ENCODE results near the gene FOXO6.
A peak's percentile ranks its signal among the peaks of the same experiment; 100 is the strongest.

FOXO6 gene

DNA sequence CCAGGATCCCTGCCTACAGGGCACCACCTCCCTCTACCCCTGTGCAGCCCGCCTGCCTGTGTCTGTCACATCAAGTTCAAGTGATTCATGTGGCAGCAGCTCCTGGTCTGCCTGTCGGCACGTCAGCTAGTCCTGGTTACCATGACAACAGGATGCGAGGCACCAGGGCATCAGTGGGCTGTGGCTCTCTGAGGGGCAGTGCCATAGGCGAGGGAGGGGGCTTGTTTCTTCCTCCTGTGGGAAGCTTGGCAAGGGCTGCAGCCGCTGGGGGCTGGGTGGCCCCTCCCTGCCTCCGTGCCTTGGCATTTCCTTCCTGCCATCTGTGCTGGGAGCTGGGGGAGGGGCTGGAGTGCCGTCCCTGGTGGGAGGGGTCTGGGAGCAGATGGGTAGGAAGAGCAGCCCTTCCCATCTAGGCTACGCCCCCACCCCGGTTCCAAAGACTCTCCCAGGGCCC lies 43.1 kb downstream of the FOXO6 start:
- no peak for DNase-seq (ENCODE audit: low read depth in 2 of 2)

DNA sequence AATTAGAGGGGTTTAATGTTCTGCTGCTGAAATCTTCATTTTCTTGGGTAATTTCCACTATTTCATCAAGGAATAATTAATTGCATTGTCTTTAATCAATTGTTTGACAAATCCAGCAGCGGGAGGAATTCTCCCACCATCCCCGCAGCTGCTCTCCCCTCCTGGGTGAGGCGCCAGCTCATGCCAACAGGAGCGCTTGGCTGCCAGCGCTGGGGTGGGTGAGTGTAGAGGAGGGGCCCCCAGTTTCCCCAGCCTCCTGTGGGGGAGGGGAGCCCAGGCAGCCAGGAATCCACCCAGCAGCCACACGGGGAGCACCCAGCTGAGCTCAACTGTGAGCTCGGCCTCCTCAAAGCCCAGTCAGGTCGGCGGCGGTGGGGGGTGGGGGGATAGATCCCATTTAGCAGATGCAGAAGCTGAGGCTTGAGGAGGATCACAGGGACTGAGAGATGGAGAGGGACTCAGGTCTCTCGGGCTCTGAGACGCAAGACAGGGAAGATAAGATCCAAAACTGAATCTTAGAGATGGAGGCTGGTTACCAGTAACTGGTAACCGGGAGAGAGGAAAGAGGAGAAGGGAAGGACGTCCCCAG lies 46.5 kb downstream of the FOXO6 start:
- DNase-seq (ENCODE audit: low read depth in 2 of 2), result no peak

DNA sequence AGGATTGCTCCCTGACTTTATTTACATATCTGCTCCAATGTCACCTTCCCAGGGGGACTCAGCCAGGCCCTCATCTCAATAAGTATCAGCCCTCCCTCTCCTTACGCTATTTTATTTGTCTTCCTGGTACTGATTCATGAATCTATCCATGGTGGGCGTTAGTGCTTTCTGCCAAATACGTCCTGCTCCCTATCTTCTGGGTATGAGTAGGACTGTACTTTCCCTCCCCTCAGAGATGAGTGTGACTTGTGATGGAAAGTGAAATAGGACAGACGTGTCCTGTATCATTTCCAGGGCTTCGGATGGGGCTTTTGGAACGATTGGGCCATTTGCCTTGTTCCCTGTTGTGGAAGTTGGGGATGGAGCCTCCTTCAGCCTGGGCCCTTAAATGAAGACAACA lies 47.5 kb downstream of the FOXO6 start:
- DNase-seq (ENCODE audit: low read depth in 2 of 2), result no peak

DNA sequence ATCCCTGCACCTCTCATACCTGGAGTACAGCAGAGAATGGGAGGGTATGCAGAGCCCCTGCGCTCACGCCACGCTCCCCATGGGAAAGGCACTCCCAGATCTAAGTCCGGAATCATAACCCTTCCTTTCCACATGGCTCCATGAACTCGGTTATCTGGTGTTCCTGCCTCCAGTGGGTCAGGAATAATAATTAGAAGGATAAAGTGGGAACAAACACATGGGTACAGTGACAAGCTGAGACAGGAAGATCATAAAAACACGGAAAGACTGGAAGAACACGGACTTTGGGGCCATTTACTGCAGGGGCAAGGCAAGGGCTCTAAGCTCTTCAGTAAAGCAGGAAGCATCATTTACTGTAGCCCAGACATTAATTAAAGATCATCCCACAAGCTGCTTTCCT lies 48.6 kb downstream of the FOXO6 start:
- no peak for DNase-seq (ENCODE audit: low read depth in 2 of 2)

DNA sequence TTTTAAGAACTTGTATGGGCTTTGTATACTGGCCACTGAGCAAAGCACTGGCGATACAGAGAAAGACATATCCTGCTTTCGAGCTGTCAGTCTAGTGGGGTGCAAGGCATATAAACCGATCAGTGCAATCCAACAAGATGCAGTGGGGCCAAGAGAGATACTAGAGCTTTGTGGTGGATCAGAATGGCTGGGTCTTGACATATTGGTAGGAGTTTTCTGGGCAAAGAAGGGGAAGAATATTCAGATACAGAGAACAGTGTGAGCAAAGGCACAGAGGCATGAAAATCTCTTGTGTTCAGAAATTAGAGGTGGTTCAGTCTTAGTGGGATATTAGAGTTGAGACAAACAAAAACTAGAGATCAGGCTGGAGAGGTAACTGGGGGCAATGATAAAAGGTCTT lies 49.2 kb downstream of the FOXO6 start:
- no peak for DNase-seq (ENCODE audit: low read depth in 2 of 2)

DNA sequence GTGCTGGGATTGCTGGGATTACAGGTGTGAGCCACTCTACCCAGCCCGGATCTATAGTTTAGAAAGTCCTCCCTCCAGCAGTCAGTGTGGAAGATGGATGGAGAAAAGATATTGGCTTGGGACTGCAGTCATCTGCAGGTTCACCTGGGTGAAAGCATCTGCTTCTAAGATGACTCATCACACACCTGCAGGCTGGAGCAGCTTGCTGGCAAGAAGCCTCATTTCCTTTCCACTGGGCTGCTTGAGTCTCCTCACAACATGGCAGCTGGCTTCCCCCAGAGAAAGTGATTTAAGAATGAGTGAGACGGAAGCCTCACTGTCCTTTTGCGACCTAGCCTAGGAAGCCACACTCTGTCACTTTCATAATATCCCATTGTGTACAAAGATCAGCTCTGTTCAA lies 50.0 kb downstream of the FOXO6 start:
- DNase-seq (ENCODE audit: low read depth in 2 of 2), result no peak

DNA sequence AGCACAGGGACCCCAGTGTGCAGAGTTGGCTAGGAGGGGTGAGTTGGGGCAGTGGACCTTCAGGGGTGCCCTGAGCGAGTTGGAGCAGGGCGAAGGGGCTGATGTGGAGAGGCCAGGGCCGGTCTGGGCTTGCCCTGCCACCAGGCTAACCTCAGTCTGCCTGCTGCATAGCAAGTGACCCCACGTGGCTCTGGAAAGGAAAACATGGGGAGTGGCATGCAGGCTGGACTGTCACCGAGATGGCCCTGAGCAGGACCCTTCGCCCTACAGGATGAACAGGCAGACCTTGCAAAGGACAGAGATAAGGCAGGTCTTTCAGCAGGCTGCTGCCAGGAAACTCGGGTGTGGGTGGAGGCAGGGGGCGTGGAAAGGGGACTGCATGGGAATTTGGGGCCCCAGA lies 51.5 kb downstream of the FOXO6 start:
- no peak for DNase-seq (ENCODE audit: low read depth in 2 of 2)

DNA sequence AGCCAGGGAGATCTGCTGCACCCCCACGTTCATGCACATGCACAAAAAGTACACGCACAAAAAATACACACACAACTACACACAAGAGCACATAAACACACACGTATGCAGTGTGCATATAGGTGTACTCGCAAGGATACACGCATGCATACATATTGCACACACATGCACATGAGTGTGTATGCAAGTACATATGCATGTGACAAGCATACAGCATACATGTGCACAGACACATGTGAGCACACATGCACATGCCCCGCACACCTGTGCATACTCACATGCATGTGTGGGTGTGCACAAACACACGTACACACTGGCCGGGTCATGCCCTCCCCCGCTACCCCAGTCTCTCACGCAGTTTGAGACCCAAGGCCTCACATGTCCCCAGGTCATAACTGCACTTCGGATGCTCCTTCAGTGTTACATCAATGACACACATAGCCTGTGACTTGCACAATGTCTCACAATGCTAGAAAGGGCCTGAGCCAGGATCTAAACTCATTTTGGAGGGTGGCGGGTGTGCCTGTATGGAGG lies 52.6 kb downstream of the FOXO6 start:
- no peak for DNase-seq (ENCODE audit: low read depth in 2 of 2)

DNA sequence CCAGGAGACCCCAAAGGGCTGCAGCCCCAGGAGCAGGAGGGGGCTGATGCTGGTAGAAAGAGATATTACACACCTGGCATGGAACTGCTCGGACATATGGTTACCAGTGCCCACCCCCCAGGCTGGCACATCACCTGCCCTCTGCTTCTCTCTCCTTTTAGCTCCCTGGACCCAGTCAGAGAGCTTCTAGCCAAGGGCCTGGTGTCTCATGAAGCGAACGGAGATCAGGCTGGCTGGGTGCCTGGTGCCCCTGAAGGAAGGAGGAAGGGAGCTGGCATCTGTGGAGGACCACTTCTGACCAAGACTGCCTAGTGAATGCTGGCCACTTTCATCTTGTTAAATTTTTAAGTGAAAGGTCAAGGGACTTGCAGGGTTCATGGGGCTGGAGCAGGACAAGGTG lies 53.1 kb downstream of the FOXO6 start:
- no peak for DNase-seq (ENCODE audit: low read depth in 2 of 2)

DNA sequence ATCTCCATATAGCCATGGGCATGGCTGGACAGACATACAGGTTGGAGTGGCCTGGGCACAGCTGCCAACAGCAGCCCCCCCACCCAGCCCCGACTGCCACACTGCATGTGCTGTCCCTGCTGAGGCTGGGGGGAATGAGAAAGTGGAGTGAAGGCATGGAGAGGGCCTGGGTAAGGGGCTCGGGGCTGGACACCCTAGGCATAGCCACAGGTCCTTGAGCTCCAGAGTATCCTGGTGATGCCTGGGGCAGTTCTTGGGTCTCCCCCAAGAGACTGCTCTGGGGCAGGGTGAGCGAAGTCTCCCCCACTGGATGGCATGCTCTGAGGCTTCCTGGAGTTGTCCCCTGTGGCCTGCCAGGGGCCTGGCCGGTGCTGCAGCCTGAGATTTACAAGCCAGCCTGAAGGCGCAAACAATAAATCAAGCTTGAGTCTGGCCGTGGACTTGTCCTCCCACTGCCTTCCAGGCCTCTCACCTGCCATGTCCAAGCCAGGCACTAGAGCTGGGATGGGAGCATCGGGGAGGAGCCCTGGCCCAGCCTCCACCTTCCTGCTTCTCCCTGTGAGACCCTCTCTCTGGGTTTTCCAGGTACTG lies 53.6 kb downstream of the FOXO6 start:
- no peak for DNase-seq (ENCODE audit: low read depth in 2 of 2)

DNA sequence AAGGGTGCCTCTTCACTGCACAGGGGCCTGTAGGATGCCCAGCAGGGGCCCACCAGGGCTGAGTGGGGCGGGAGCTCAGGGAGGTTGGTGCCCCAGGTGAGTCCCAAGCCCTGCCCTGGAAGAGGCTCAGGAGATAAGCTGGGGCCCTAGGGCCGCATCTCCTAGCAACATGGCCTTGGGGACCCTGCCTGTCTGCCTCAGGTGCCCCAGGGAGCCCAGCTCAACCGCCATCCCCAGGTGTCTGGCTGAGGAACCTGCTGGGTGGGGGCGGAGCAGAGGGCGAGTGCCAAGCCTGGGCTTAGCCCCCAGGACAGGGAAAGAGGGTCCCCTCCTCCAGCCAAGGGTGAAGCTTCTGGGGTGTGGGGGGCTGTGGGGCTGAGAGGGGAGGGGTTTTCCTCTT lies 54.8 kb downstream of the FOXO6 start:
- no peak for DNase-seq (ENCODE audit: low read depth in 2 of 2)

DNA sequence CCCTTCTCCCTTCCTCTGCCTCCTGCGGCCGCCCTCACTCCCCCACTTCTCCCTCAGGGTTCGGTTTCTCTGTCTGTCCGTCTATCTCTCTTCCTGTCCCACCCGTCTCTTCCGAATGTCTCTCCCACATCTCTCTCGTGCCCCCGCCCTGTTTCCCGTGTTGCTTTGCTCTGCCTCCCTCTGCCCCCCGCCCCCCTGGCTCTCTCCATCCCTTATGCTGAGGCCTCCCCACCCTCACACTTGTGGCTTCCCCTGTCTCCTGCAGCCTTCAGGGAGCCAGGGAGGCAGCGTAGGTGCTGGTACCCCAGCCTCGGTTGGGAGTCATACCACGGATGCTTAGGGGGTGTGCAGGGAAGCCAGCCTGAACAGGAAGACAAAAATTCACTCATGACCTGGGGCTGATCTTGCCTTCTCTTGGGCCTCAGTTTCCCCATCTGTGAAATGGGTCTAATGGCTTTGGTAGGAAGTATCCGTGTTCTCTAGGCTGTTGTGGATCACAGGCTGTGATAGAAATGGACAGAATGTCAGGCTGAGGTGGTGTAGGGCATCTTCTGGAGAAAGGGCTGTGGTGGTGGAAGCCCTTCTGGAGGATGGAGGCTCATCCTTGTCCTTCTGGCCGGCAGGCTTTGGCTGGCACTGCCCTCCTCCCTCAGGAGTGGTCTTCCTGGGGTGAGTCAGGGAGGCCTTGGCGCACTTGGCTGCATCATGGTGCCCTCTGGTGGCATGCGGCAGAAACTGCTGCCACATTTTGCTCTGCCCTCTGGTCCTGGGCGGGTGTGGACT lies 55.5 kb downstream of the FOXO6 start:
- DNase-seq (ENCODE audit: low read depth in 2 of 2), result peak; percentile 30 to 40

DNA sequence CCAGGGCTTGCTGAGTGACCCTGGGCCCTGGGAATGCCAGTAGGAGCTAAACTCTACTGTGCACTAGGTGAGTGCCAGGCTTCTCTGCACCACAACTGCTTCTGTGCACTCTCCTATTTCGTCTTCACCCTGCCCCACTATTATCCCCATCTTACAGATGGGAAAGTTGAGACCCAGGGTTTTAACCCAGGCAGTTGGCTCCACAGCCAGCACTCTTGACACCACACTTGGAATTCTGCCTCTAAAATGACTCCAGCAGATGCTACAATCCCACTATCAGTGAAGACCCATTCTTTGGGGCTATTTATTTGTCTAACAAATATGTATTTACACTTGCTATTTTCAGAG lies 56.1 kb downstream of the FOXO6 start:
- no peak for DNase-seq (ENCODE audit: low read depth in 2 of 2)

DNA sequence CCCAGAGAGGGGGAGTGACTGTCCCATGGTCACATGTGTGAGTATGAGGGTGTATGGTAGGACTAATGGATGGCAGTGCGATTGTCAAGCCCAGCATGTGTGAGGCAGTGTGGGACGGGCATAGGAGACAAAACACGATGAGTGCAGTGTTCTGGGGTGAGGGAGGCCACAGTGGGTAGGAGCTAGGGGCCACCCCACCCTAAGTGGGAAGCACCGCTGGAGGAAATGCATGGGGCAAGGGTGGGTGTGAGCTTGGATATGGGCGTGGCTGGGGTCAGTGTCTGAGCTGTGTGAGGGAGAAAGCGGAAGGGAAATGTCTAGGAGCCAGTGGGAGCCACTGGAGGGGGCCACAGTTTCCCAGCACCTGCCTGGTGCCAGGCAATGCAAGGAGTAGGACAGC lies 56.5 kb downstream of the FOXO6 start:
- no peak for DNase-seq (ENCODE audit: low read depth in 2 of 2)

DNA sequence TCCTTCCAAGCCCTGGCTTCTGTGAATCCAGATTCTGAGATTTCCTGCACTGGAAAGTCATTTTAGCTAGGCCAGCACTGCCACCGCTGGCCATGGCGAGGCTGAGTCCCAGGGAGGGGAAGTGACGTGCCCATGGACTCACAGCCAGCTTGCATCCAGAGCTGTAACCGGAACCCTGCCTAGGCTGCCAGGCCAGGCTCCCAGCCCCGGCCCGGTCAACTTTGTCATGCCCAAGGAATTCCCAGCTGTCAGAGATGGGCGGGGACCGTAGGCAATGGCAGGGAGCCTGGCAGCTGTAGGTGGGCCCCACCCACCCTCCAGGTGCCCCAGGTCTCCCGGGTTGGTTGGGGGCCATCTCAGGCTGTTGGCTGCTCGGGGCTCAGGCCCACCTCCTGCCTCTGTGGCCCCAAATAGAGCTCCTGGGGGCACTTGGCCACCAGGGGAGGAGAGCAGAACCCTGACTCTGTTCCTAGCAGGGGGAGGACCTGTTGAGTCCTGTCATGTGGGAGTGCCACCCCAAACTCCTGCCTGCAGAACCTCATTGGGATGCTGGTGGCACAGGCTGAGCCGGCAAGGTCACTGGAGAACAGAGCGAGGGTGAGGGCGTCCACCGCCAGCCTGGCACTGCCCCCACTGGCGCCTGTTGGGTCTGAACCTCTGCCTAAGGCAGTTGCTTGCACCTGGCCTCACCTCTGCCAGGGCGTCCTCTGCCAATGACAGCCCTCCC lies 57.8 kb downstream of the FOXO6 start:
- DNase-seq (ENCODE audit: low read depth in 2 of 2), result no peak

DNA sequence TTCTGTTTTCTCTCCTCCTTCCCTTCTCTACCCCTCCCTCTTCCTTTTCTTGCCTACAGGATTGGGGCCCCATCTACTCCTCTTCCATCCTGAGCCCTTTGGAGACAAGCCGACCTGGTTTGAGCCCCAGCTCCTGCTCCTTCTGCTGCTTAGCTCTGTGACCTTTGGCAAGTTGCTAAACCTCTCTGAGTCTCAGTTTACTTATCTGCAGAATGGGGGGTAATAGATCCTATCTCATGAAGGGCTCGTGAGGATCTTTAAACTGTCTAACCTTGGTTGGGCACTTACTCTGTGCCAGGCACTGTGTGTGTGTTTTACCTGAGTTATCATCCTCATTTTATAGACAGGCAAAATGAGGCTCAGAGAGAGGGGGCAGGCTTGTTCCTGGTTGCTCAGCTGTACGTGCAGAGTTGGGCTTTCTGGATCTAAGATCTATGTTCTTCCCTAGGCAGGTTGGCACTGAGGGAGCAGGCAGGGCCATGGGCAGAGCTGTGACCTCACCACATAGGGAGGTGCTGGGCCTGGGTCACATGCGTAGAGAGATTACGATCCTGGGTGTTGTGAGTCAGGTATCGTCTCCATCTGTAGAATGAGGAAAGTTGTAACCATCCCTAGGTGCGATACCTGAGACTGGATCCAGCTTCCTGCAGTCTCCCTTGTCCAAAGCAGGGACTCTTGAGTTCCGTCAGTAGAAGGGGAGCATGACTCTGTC lies 58.5 kb downstream of the FOXO6 start:
- no peak for DNase-seq (ENCODE audit: low read depth in 2 of 2)

DNA sequence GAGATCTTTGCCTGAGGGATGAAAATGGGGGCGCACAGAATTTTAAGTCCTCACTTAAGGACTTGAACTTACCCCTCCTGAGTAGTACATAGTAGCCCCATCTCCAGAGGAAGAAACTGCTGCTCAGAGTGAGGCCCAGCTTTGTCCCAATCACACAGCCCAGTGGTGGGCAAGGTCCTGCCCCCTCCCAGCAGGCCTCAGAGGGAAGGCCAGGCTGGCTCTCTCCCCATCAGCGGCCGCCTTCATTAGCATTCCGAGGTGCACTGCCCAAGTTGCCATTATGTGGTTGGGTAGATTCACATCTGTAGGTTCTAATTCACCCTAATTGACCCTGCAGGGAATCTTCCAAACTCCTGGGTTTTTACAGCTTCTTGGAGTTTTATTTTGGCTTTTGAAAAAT lies 59.1 kb downstream of the FOXO6 start:
- DNase-seq (ENCODE audit: low read depth in 2 of 2), result no peak

DNA sequence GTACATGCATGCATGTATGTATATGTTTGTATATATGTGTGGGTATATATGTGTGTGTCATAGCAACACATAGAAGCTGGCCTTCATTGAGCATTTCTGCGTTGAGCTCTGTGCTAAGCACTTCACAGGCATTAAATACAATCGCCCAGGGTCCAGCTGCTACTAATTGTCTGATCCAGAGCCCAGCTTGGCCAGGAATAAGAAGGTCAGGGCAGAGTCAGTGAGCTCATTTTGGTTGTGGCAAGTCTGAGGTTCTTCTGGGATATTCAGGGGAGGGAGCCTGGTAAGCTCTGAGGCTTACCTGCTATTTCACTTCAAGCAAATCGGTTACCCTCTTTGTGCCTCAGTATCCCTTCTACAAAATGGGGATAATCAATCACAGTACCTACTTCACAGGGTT lies 59.6 kb downstream of the FOXO6 start:
- DNase-seq (ENCODE audit: low read depth in 2 of 2), result no peak

DNA sequence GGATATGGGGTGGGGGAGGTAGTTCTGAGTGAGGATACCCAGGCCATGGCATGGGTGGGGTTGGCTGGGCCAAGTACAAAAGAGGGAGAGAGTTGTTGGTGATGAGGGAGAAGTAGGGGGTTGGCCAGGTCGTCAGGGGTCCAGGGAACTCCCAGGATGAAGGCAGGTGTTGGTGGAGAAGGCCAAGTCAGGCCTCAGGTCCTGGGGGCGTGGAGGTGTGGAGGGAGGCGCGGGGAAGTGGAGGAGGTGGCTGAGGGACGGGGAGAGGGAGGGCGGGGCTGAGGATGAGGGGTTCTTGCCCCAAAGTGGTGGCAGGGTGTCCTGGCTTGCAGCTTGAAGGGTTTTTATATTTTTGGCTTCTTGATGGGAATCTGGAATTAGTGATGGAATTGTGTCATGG lies 61.1 kb downstream of the FOXO6 start:
- no peak for DNase-seq (ENCODE audit: low read depth in 2 of 2)

DNA sequence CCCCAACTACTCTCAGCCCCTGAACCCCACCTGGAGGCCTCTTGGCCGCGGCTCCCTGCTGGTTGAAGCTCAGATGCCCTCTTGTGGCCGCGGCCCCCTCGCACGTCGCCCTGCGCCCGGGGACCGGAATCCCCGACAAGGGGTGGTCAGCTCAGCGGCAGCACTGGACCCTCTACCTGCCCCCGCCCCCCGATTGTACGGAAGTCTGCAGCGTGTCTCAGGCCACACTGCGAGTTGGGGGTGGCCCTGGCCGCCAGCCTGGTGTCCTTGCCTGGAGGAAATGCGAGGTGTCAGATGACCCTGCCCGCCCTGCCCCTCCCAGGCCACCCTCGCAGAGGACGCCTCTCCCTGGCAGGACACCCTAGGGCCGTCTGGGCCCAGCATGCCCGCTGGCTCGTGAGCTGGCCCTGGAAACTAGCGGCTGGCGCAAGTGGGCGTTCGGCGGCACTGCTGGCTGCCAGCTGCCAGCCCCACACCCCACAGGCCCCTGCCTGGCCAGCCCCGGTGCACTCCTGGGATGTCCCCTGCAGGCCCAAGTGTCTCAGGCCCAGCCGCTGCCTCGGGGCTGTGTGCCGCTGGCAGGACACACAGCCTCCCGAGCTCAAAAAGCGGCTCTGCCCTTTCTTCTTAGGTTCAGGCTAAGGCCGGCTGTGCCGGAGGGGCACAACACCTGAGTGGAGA lies 62.4 kb downstream of the FOXO6 start:
- DNase-seq (ENCODE audit: low read depth in 2 of 2), result no peak

DNA sequence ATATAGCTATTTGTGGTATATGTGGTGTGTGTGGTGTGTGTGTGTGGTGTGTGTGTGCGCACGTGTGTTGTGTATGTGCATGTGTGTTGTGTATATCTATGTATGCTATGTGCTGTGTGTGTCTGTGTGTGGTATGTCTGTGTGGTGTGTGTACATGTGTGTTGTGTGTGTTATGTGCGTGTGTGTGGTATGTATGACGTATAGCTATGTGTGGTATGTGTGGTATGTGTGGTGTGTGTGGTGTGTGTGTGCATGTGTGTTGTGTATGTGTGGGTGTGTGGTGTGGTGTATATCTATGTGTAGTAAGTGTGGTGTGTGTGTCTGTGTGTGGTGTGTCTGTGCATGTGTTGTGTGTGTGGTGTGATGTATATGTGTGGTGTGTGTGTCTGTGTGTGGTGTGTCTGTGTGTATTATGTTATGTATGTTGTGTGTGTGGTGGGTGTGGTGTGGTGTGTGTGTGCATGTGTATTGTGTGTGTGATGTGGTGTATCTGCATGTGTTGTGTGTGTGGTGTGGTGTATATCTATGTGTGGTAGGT lies 63.4 kb downstream of the FOXO6 start:
- DNase-seq (ENCODE audit: low read depth in 2 of 2), result no peak
